Measurements from ENCODE around the gene CCDC167. TPM values are rescaled to one million over a fixed set of nuclear protein-coding genes. Genes with fewer than 3 reads are reported as not detected.

The CCDC167 gene
- total and polyA plus RNA-seq, 2 of the 8 experiments (the other 6 are each of a cell fraction or from before 2014, with no cell fraction given) = 11.0 to 26.5 TPM

DNA sequence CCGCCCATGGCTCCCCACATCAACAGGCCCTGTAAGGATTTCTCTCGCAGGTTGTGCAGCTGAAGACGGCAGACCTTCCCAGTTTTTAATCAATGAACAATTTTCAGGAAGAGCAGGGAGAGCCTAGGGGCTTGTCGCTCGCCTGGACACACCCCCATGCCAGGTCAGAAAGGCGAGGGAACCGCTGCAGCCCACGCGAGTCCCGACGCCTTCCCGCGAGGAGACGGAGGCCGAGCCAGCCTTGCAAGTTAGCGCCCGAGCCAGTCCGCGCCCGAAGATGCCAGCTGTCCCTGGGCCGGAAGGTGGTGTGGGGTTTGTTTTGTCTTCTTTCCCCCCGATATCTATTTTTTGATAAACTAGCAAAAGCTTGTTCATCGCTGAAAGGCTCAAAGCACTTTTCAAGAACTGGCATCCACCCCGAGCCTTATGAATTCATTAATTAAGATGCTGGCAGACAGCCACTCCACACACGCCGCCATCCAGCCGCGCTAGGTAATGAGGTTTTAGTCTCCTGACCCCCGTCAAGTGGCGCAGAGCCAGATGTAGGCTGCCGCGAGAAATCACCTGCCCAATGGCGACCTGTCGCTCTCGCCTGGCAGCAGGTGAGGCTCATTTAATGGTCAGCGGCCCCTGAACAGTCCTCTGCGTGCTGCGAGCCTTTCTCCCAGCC lies 6.6 kb downstream of the CCDC167 start:
- Histone ChIP-seq H2BK15ac (ENCODE audit: low read length) (no peak overlapping the region), H3K79me1 (ENCODE audit: low read depth, low read length) (no peaks in the 10 kb centered on the region), H2BK20ac (ENCODE audit: low read length) (no peak overlapping the region), H3K9ac (replicated peaks in 1 of 4; ENCODE audit: extremely low read depth in 1 of 4, low read depth in 3 of 4, low read length in 3 of 4) (no peak overlapping the region), H3K27me3 (replicated peaks in 1 of 4; ENCODE audit: control insufficient read depth in 3 of 4, extremely low read depth in 1 of 4, insufficient read depth in 3 of 4, low read length in 3 of 4) (peaks cover 0 to 2% (median 0%) of the 10 kb centered on the region in 4 experiments; a peak in 1 of 7 replicates), H2BK120ac (replicated peaks; ENCODE audit: low read depth, low read length) (no peak overlapping the region), H3K23ac (ENCODE audit: insufficient read length) (no peak overlapping the region), H2BK5ac (ENCODE audit: low read depth, low read length) (no peak overlapping the region), H3K14ac (ENCODE audit: insufficient read length) (no peak overlapping the region), H4K8ac (ENCODE audit: extremely low read depth, insufficient read depth, low read length) (no peak overlapping the region), H2BK12ac (ENCODE audit: low read depth, low read length) (0 out of 2 replicates have a peak overlapping the region, but pooled peaks have one; percentile 39), H3K4me2 (ENCODE audit: insufficient read depth in 1 of 2, low read depth in 2 of 2, low read length in 2 of 2) (peak overlapping the region; percentile 38 to 39; a peak in 2 of 4 replicates), H2AK5ac (ENCODE audit: low read depth, low read length) (no peak overlapping the region), H3K4me1 (replicated peaks in 1 of 4; ENCODE audit: control insufficient read depth in 3 of 4, insufficient read depth in 4 of 4, low read length in 3 of 4) (peaks cover 12 to 28% (median 18%) of the 10 kb centered on the region in 4 experiments), H2AFZ (ENCODE audit: low read length) (no peak overlapping the region), H3K9me3 (ENCODE audit: insufficient read depth in 2 of 2, low read depth in 1 of 2, low read length in 1 of 2) (no peaks in the 10 kb centered on the region), H4K5ac (ENCODE audit: insufficient read length, low read depth, low read length) (no peak overlapping the region), H3K79me2 (ENCODE audit: control insufficient read depth in 1 of 2, insufficient read depth in 2 of 2, low read length in 2 of 2) (no peaks in the 10 kb centered on the region), H3K23me2 (ENCODE audit: low read depth, low read length) (no peaks in the 10 kb centered on the region), H3K18ac (ENCODE audit: extremely low read depth, low read length) (no peak overlapping the region; the same call in 1 of the 2 replicates), H3K56ac (replicated peaks; ENCODE audit: insufficient read length, low read depth, low read length) (no peak overlapping the region), H4K91ac (replicated peaks; ENCODE audit: insufficient read length, low read length) (peak overlapping the region; percentile 54), H3K27ac (ENCODE audit: low read depth, low read length) (no peak overlapping the region), H3K4ac (replicated peaks; ENCODE audit: insufficient read length, low read depth, low read length) (no peak overlapping the region), H4K20me1 (replicated peaks in 1 of 2; ENCODE audit: control insufficient read depth in 1 of 2, insufficient read depth in 2 of 2, low read length in 2 of 2) (peaks cover 0 to 3% of the 10 kb centered on the region in 2 experiments), H3K36me3 (ENCODE audit: control insufficient read depth in 2 of 4, insufficient read depth in 4 of 4, low read length in 3 of 4) (no peaks in the 10 kb centered on the region), H3K4me3 (ENCODE audit: extremely low read depth in 1 of 4, insufficient read depth in 2 of 4, low read depth in 3 of 4, low read length in 4 of 4) (no peak overlapping the region)
- no peak for TF ChIP-seq TEAD4 (IDR thresholded peaks at IDR 0.05; ENCODE audit: low read depth, low read length)
- no peak for TF ChIP-seq CHD1 (IDR thresholded peaks at IDR 0.05; ENCODE audit: low read depth, low read length)
- no peak for TF ChIP-seq EGR1 (IDR thresholded peaks at IDR 0.05; ENCODE audit: borderline replicate concordance, low read depth, low read length)
- no peak for TF ChIP-seq HDAC6 (IDR thresholded peaks at IDR 0.05; ENCODE audit: low read depth, low read length)
- no peak for TF ChIP-seq ASH2L (IDR thresholded peaks at IDR 0.05; ENCODE audit: low read length)
- TF ChIP-seq ZNF274 (IDR thresholded peaks at IDR 0.05; ENCODE audit: borderline replicate concordance, extremely low read depth, low read length) = no peak
- no peak for TF ChIP-seq BCL11A (IDR thresholded peaks at IDR 0.05; ENCODE audit: low read depth in 2 of 2, low read length in 2 of 2)
- no peak for TF ChIP-seq USF2 (IDR thresholded peaks at IDR 0.05; ENCODE audit: low read length)
- CTCF ChIA-PET (ENCODE audit: partially characterized antibody) = interaction anchor here (0.9 to 4.6 kb wide), 9 partner anchors 8 to 192 kb away, joined by 3 to 25 read pairs (median 11); no protein-coding TSS in a partner anchor
- 78% methylated on average over 38 of the region's 38 CpGs; no CpG with 5 or more reads in 1 of the 2 experiments for WGBS, 2 experiments (ENCODE audit: extremely low coverage in 1 of 2, insufficient coverage in 1 of 2, insufficient read length in 1 of 2, insufficient replicate concordance in 2 of 2, low coverage in 1 of 2, low lambda C conversion rate in 2 of 2, missing lambda C conversion rate in 1 of 2)
- DNase-seq (ENCODE audit: low read depth in 1 of 2, low spot score in 2 of 2) (no peak), FAIRE-seq (no peak)
- POLR2A ChIA-PET (ENCODE audit: partially characterized antibody) = interaction anchor here (2.8 to 3.2 kb wide), 2 partner anchors 13 to 20 kb away, joined by 10 to 16 read pairs; no protein-coding TSS in a partner anchor
